Adipocyte (in vitro differentiated cells): Measurements from ENCODE around the gene DYTN.

Experiments used
- DNase-seq: peaks from one replicate; pipeline ENCODE4 v3.0.0-alpha.2; 2015; ENCODE audit warnings: low read depth
- H3K27me3 ChIP-seq: replicated peaks from 2 replicates; pipeline ENCODE4 v1.7.0; 2013; ENCODE audit warnings: mild to moderate bottlenecking, low read length, moderate library complexity; ENCODE audit not compliant: control insufficient read depth, insufficient read depth
- H3K36me3 ChIP-seq: 2 replicates; pipeline ENCODE4 v1.7.0; 2013; ENCODE audit warnings: low read length, mild to moderate bottlenecking, moderate library complexity; ENCODE audit not compliant: control insufficient read depth, insufficient read depth, severe bottlenecking
- H3K4me1 ChIP-seq: 2 replicates; pipeline ENCODE4 v1.7.0; 2013; ENCODE audit warnings: mild to moderate bottlenecking, low read length, moderate library complexity; ENCODE audit not compliant: control insufficient read depth, insufficient read depth
- H3K4me3 ChIP-seq: 2 replicates; pipeline ENCODE4 v1.7.0; 2013; ENCODE audit warnings: mild to moderate bottlenecking, low read length, moderate library complexity
- H3K9ac ChIP-seq: 2 replicates; pipeline ENCODE4 v1.7.0; 2013; ENCODE audit warnings: mild to moderate bottlenecking, low read length, moderate library complexity
- H3K9me3 ChIP-seq: 2 replicates; pipeline ENCODE4 v1.7.0; 2013; ENCODE audit warnings: mild to moderate bottlenecking, low read length, moderate library complexity; ENCODE audit not compliant: control insufficient read depth

Gene DYTN

GRCh38 chr2:206610451-206610850 is 107.7 kb downstream of the DYTN start:
- DNase-seq = no peak
- Histone ChIP-seq H3K27me3 (no peaks in the 10 kb centered on the region), H3K9ac (no peak overlapping the region), H3K4me1 (no peaks in the 10 kb centered on the region), H3K36me3 (no peaks in the 10 kb centered on the region), H3K4me3 (no peak overlapping the region), H3K9me3 (no peaks in the 10 kb centered on the region)

GRCh38 chr2:206603243-206603642 is 115.0 kb downstream of the DYTN start:
- H3K36me3 ChIP-seq = no peaks in the 10 kb centered on the region
- H3K9me3 ChIP-seq = no peaks in the 10 kb centered on the region
- H3K4me1 ChIP-seq = no peaks in the 10 kb centered on the region
- no peak overlapping the region for H3K4me3 ChIP-seq
- H3K27me3 ChIP-seq = no peaks in the 10 kb centered on the region
- DNase-seq = no peak
- H3K9ac ChIP-seq = no peak overlapping the region
